CD4-positive, alpha-beta T cell (primary cell): ENCODE data around the gene SLC23A2. TPM values are rescaled to one million over a fixed set of nuclear protein-coding genes. Genes with fewer than 3 reads are reported as not detected.
A peak's percentile ranks its signal among the peaks of the same experiment; 100 is the strongest.

Source experiments
- ATAC-seq: fragments of 200-7000 bp; cut with Tn5 transposase; one replicate; pipeline ENCODE4 v1.10.0; 2022; ENCODE audit warnings: mild to moderate bottlenecking; ENCODE audit not compliant: poor library complexity
- CTCF ChIA-PET: fragments of 350-600 bp; sonication (Branson Sonifier 250); formaldehyde crosslinking; loops from one replicate; lab custom pipeline; 2021; ENCODE audit warnings: antibody characterized with exemption, inconsistent platforms; lab: Charles Lee
- POLR2A ChIA-PET: fragments of 350-600 bp; sonication (Branson Sonifier 250); formaldehyde crosslinking; loops from one replicate; lab custom pipeline; 2021; ENCODE audit warnings: antibody characterized with exemption, inconsistent platforms; lab: Charles Lee
- DNase-seq, 14 experiments: peaks; one replicate each; pipeline ENCODE4 v3.0.0-alpha.2; 2013 to 2020; ENCODE audit warnings: mixed read lengths in 2 of 14
- H3K27ac ChIP-seq, 2 donors: one replicate each; pipeline versions ENCODE4 v1.5.1 to v1.7.0; 2013; ENCODE audit warnings: low read length in 2 of 2, low read depth in 1 of 2, mild to moderate bottlenecking in 1 of 2
- H3K27me3 ChIP-seq, 2 experiments: 1 replicate in 1 of 2; 2 replicates in 1 of 2; pipeline versions ENCODE4 v1.6.1 to v1.7.0; 2013; ENCODE audit warnings: low read length in 2 of 2, control low read depth in 1 of 2, mild to moderate bottlenecking in 1 of 2, moderate library complexity in 1 of 2; ENCODE audit not compliant: insufficient read depth in 2 of 2, control insufficient read depth in 1 of 2
- H3K36me3 ChIP-seq: one replicate; pipeline ENCODE4 v1.6.1; 2013; ENCODE audit warnings: low read length, control low read depth; ENCODE audit not compliant: insufficient read depth
- H3K4me1 ChIP-seq: one replicate; pipeline ENCODE4 v1.6.1; 2013; ENCODE audit warnings: low read length, control low read depth; ENCODE audit not compliant: insufficient read depth
- H3K4me3 ChIP-seq: one replicate; pipeline ENCODE4 v1.5.1; 2013; ENCODE audit warnings: mild to moderate bottlenecking, low read length, moderate library complexity
- H3K9me3 ChIP-seq, 2 experiments: 1 replicate in 1 of 2; 2 replicates in 1 of 2; pipeline versions ENCODE4 v1.6.1 to v1.7.0; 2013; ENCODE audit warnings: low read length in 2 of 2, mild to moderate bottlenecking in 2 of 2, control low read depth in 1 of 2, moderate library complexity in 1 of 2; ENCODE audit not compliant: control insufficient read depth in 1 of 2, insufficient read depth in 1 of 2
- H3K27ac Mint-ChIP-seq: one replicate; pipeline ENCODE4 v1.8.0; 2020; ENCODE audit warnings: mixed read lengths
- H3K27me3 Mint-ChIP-seq: one replicate; pipeline ENCODE4 v1.8.0; 2021; ENCODE audit warnings: mixed read lengths
- H3K36me3 Mint-ChIP-seq: one replicate; pipeline ENCODE4 v1.8.0; 2021; ENCODE audit warnings: low read depth, mixed read lengths
- H3K4me1 Mint-ChIP-seq: one replicate; pipeline ENCODE4 v1.8.0; 2021; ENCODE audit warnings: low read depth, mixed read lengths
- H3K4me3 Mint-ChIP-seq: one replicate; pipeline ENCODE4 v1.8.0; 2020; ENCODE audit warnings: mild to moderate bottlenecking, mixed read lengths
- H3K9me3 Mint-ChIP-seq: one replicate; pipeline ENCODE4 v1.8.0; 2020; ENCODE audit warnings: mixed read lengths
- intact Hi-C, 2 experiments: fragments of 100-400 bp; cut with DNase I in 1 of 2; cut with micrococcal nuclease in 1 of 2; formaldehyde crosslinking; loops; one replicate each; pipeline versions ENCODE4 v1.15.1 to v1.9.0; 2023 to 2025; cut with DNase I, micrococcal nuclease
- total RNA-seq, 174 experiments: library from RNA in 2 of 174; stranded (reverse) in 2 of 174; gene quantifications; one replicate each; pipeline ENCODE4 v1.2.3 and lab custom pipeline; 2021 to 2026
- TF ChIP-seq, protein P1 (sequence below): fragments of 200-600 bp; IDR thresholded peaks from one replicate; pipeline ENCODE4 v1.8.0; 2022; ENCODE audit warnings: antibody characterized with exemption, mild to moderate bottlenecking

Gene SLC23A2
- total RNA-seq, 2 experiments from 2014 or later = 22.8 to 23.0 TPM

- Histone ChIP-seq H3K4me1 (peaks cover 89% of the 10 kb centered on the region), H3K4me3 (no peak overlapping the region), H3K27me3 (no peaks in the 10 kb centered on the region), H3K36me3 (peaks cover 22% of the 10 kb centered on the region), H3K9me3 (no peaks in the 10 kb centered on the region), H3K27ac (peak overlapping the region; percentile 97 to 99)
- TF ChIP-seq, protein P1, sequence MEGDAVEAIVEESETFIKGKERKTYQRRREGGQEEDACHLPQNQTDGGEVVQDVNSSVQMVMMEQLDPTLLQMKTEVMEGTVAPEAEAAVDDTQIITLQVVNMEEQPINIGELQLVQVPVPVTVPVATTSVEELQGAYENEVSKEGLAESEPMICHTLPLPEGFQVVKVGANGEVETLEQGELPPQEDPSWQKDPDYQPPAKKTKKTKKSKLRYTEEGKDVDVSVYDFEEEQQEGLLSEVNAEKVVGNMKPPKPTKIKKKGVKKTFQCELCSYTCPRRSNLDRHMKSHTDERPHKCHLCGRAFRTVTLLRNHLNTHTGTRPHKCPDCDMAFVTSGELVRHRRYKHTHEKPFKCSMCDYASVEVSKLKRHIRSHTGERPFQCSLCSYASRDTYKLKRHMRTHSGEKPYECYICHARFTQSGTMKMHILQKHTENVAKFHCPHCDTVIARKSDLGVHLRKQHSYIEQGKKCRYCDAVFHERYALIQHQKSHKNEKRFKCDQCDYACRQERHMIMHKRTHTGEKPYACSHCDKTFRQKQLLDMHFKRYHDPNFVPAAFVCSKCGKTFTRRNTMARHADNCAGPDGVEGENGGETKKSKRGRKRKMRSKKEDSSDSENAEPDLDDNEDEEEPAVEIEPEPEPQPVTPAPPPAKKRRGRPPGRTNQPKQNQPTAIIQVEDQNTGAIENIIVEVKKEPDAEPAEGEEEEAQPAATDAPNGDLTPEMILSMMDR = no peak
- DNase-seq (peak in 2 of 14 experiments; percentile 26 to 27), ATAC-seq (no peak)
- ChIA-PET CTCF (no interaction called here), POLR2A (interaction anchor here (0.6 to 0.8 kb wide), 3 partner anchors 8 to 17 kb away, joined by 3 to 5 read pairs (median 4); no protein-coding TSS in a partner anchor)
- no peaks in the 10 kb centered on the region for H3K9me3 Mint-ChIP-seq
- peaks cover 36% of the 10 kb centered on the region for H3K36me3 Mint-ChIP-seq
- H3K27ac Mint-ChIP-seq = peak overlapping the region; percentile 98
- intact Hi-C loops = loop anchor here in 1 of 2 experiments (5.0 kb wide), 2 partner anchors 57 to 147 kb away; no protein-coding TSS in a partner anchor
- peaks cover 84% of the 10 kb centered on the region for H3K4me1 Mint-ChIP-seq
- no peaks in the 10 kb centered on the region for H3K27me3 Mint-ChIP-seq
- no peak overlapping the region for H3K4me3 Mint-ChIP-seq
These were observed 190.8 kb downstream of the SLC23A2 start for GRCh38 chr20:4810426-4811019.

DNA sequence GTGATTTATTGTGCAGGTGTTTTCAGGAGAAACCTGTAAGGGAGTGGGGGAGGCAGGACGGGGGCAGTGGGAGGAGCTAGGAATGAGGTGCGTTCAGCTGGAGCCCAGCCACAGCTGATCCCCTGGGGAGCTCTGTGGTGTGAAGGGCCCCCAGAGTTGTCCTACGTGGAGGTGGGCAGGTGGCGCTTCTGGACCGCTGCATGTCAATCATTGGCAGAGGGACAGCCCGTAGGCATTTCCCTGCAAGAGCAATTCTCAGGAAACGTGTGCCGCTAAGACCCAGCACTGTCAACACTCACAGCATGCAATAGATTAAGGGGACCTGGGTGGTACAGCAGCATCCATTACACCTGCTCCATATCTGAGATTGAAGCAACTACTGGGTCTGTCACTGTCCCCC lies 191.6 kb downstream of the SLC23A2 start:
- TF ChIP-seq, protein P1 = no peak
- Histone ChIP-seq H3K4me1 (peaks cover 81% of the 10 kb centered on the region), H3K27ac (no peak overlapping the region), H3K27me3 (no peaks in the 10 kb centered on the region), H3K4me3 (no peak overlapping the region), H3K36me3 (peaks cover 30% of the 10 kb centered on the region), H3K9me3 (no peaks in the 10 kb centered on the region)
- ATAC-seq (no peak), DNase-seq (peak in 3 of 14 experiments; percentile 26 to 40 (median 27))
- H3K27me3 Mint-ChIP-seq = no peaks in the 10 kb centered on the region
- H3K36me3 Mint-ChIP-seq = peaks cover 38% of the 10 kb centered on the region
- H3K27ac Mint-ChIP-seq = peak overlapping the region; percentile 98
- H3K9me3 Mint-ChIP-seq = no peaks in the 10 kb centered on the region
- peaks cover 84% of the 10 kb centered on the region for H3K4me1 Mint-ChIP-seq
- no peak overlapping the region for H3K4me3 Mint-ChIP-seq
- ChIA-PET POLR2A (no interaction called here), CTCF (no interaction called here)
- intact Hi-C loops = loop anchor here in 1 of 2 experiments (5.0 kb wide), 2 partner anchors 58 to 148 kb away; no protein-coding TSS in a partner anchor

GRCh38 chr20:4808872-4809271 lies 192.4 kb downstream of the SLC23A2 start:
- H3K27me3 Mint-ChIP-seq = no peaks in the 10 kb centered on the region
- H3K4me1 ChIP-seq = peaks cover 73% of the 10 kb centered on the region
- TF ChIP-seq, protein P1 = no peak
- ATAC-seq (no peak), DNase-seq (no peak)
- intact Hi-C loops = no loop called here
- H3K4me3 ChIP-seq = no peak overlapping the region
- no peaks in the 10 kb centered on the region for H3K9me3 ChIP-seq
- no peaks in the 10 kb centered on the region for H3K9me3 Mint-ChIP-seq
- H3K27ac Mint-ChIP-seq = peak overlapping the region; percentile 98
- CTCF ChIA-PET = no interaction called here
- H3K4me3 Mint-ChIP-seq = peak overlapping the region; percentile 64
- H3K27me3 ChIP-seq = no peaks in the 10 kb centered on the region
- H3K36me3 ChIP-seq = peaks cover 33% of the 10 kb centered on the region
- POLR2A ChIA-PET = no interaction called here
- no peak overlapping the region for H3K27ac ChIP-seq
- H3K36me3 Mint-ChIP-seq = peaks cover 37% of the 10 kb centered on the region
- peaks cover 78% of the 10 kb centered on the region for H3K4me1 Mint-ChIP-seq
